AG09319 (cell line): ENCODE data around the gene EIF1.

Experiments
- DNase-seq: peaks from one replicate; pipeline ENCODE4 v3.0.0-alpha.2; 2010; ENCODE audit warnings: low read depth; ENCODE audit errors: extremely low read depth
- TF ChIP-seq, protein P1 (sequence below): IDR thresholded peaks from 2 replicates; pipeline ENCODE4 v1.5.1; 2011; ENCODE audit warnings: low read depth, mild to moderate bottlenecking, inconsistent platforms, low read length, moderate library complexity

EIF1 gene

DNA sequence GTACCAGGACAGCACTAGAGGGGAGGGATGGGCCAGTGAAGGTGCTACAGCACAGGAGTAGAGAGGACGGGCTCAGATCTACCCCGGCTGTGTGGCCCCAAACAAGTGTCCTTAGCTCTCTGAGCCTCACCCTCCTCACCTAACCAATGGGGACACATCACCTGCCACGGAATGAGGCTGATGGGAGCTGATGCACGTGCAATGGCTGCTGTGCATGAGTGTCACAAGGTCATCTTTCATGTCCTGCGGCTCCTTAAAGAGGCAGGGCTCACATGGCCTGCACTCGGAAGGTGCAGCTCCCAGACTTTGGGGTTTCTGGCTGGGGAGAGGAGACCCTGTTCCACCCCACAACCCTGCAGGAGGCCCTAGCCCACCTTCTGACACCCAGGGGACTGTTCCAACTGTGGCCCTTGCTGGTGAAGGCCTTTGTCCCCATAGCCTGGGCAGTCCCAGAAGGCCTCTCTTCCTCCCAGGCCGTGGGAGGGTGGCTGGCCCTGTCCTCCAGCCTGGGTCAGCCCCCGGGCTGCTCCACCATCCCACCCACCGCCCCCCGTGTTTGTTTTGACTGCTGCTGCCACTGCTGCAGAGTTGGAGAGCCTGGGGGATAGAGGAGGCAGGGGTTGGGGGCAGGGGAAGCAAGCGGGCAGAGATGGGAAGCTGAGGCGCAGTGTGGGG lies 35.3 kb downstream of the EIF1 start:
- no peak for DNase-seq

DNA sequence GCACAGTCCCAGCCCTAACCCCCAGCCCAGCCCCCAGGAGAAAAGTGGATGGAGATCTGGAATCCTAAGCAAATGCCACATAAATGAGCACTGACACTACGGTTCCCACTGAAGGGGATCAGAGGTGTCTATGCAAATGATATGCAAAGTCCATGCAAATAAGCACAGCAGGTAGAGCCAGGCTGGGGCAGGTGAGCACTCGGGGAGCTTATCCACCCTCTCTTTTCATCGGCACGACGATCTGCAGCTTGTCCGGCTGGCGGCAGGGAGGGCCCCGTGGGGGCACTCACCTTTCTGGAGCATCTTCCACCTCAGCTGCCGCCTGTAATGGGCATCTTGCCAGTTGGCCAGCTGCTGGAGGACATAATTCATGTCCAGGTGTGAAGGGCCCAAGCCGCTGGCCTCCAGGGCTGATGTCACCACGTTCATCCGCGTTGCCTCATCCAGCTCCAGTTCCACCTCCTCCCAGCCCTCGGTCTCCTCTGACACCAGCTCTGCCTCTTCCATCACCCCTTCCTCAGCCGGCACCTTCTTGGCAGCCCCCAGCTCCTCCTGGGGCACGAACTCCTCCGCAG lies 35.9 kb downstream of the EIF1 start:
- no peak for DNase-seq
- TF ChIP-seq, protein P1, sequence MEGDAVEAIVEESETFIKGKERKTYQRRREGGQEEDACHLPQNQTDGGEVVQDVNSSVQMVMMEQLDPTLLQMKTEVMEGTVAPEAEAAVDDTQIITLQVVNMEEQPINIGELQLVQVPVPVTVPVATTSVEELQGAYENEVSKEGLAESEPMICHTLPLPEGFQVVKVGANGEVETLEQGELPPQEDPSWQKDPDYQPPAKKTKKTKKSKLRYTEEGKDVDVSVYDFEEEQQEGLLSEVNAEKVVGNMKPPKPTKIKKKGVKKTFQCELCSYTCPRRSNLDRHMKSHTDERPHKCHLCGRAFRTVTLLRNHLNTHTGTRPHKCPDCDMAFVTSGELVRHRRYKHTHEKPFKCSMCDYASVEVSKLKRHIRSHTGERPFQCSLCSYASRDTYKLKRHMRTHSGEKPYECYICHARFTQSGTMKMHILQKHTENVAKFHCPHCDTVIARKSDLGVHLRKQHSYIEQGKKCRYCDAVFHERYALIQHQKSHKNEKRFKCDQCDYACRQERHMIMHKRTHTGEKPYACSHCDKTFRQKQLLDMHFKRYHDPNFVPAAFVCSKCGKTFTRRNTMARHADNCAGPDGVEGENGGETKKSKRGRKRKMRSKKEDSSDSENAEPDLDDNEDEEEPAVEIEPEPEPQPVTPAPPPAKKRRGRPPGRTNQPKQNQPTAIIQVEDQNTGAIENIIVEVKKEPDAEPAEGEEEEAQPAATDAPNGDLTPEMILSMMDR, result no peak

More for the DNA sequence above, 35.3 kb downstream of the EIF1 start:
- TF ChIP-seq, protein P1, result no peak

DNA sequence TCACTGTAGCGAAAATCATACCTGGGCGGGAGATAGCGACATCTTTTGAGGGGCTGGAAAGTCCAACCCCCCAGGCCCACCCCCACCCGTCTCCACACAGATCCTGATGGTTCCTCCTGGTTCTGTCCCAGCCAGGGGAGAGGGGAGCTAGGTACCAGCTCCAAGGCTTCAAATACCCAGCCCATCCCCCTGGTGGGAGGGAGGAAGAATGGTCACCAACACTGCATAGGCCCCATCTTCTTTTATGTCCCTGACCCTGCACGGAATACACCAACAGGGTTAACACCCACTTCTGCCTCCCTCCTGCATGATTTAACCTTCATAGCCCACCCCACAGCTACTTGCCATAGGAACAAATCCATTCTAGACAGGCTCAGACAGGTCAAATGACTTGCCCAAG lies 36.4 kb downstream of the EIF1 start:
- DNase-seq, result no peak
- TF ChIP-seq, protein P1, result no peak

DNA sequence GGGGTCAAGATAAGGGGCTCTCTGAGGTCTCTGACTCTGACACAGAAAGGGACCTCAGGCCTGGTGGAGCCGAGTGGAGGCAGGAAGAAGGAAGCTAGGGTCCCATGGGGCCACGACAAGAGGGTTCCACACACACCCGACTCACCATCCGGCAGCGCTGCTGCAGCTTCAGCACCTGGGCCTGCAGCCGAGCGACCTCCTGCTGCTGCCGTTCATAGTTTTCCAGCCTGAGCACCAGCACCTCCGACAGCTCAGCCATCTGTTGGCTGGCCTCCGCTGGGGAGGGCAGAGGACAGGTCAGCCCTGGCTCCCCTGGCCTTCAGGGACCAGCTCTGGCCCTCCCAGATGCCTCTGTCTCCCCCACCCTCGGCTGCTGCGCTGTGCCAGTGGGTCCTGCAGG lies 39.4 kb downstream of the EIF1 start:
- TF ChIP-seq, protein P1, result no peak
- no peak for DNase-seq

DNA sequence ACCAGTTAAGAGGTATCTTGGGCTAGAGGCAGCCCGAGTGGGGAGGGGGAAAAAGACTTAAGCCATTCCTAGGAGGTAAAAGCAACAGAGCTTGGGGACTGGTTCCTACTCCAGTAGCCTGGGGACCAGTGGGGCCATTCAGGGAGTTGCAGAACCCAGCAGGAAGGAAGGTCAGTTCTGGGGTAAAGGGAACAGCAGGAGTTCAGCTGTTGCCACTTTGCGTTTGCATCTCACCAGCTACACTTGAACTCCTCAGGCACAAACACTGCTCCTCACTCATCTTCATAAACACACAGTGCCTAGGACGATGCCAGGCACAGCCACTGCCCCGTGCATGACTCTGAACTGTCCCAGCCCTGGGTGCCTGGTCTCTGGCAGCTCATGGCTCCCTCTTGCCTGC lies 41.8 kb downstream of the EIF1 start:
- no peak for DNase-seq
- TF ChIP-seq, protein P1, result no peak

DNA sequence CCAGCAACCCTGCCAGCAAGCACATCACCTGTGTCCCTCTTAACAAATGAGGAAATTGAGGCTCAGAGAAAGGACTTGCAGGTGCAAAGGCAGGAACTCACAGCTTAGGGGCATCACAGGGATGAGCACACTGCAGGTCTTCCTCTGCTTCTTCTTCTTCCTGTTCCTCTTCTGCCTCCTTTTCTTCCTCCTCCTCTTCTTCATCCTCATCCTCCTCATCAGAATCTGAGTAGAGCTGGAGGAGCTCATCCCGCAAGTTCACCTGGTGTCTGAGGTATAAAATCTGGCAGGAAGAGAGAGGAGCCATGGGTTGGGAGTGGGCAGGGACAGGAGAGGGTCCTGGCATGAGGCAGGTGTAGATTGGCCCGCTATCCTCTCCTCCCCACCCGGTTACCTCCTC lies 43.2 kb downstream of the EIF1 start:
- DNase-seq, result no peak
- TF ChIP-seq, protein P1, result no peak

DNA sequence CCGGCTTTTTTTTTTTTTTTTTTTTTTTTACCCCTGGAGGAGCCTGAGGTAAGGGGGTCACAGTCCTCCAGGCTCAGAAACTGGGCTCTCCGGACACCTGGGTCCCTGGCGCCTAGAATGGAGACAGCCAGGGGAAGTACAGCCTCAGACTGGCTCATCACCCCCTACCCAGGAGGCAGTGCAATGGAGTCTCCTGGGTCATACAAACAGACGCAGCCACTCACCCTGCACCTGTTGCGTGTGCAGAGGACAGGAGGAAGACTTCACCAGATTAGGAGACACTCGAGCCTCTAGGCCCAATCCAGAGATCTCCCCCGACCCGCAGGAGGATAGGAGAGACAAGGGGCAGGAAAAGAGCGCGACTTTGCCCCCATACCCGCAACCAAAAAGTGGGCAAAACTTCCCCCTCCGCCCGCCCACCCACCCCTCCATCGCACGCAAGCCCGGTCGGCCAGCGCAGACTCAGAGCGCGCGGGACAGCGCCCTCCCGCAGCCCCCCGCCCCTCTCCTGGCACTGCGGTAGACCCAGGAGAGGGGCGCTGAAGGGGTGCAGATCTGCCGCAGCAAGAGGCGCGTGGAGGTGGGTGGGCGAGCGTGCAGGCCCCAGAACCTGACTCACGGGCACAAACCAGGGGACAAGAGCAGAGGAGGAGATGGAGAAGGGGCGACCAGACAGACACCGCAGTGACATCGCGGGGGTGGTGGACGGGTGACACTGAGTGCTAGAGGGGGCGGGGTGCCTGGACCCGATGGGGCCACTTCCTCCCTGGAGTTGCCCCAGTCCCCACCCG lies 44.9 kb downstream of the EIF1 start:
- DNase-seq, result no peak
- TF ChIP-seq, protein P1, result no peak
